Parathyroid adenoma (tissue), 2 donors: ENCODE measurements around the gene MED23.

ENCODE experiments used
- H2AFZ ChIP-seq: fragments of 300-600 bp; sonication (generic); one replicate; pipeline ENCODE4 v1.7.0; 2017; ENCODE audit warnings: antibody characterized with exemption, mild to moderate bottlenecking
- H3K27ac ChIP-seq: fragments of 300-600 bp; sonication (generic); one replicate; pipeline ENCODE4 v1.7.0; 2017
- H3K27me3 ChIP-seq: fragments of 300-600 bp; sonication (generic); one replicate; pipeline ENCODE4 v1.7.0; 2017; ENCODE audit warnings: low read length; ENCODE audit not compliant: control insufficient read depth, insufficient read depth
- H3K36me3 ChIP-seq: fragments of 300-600 bp; sonication (generic); one replicate; pipeline ENCODE4 v1.7.0; 2017; ENCODE audit warnings: low read length; ENCODE audit not compliant: control insufficient read depth, insufficient read depth
- H3K4me1 ChIP-seq: fragments of 300-600 bp; sonication (generic); one replicate; pipeline ENCODE4 v1.7.0; 2017; ENCODE audit warnings: control low read depth
- H3K4me2 ChIP-seq: fragments of 300-600 bp; sonication (generic); one replicate; pipeline ENCODE4 v1.7.0; 2017; ENCODE audit warnings: low read length
- H3K4me3 ChIP-seq: fragments of 300-600 bp; sonication (generic); one replicate; pipeline ENCODE4 v1.7.0; 2017; ENCODE audit warnings: low read depth, low read length
- H3K79me2 ChIP-seq: fragments of 300-600 bp; sonication (generic); one replicate; pipeline ENCODE4 v1.7.0; 2017; ENCODE audit warnings: control low read depth
- H3K9ac ChIP-seq: fragments of 300-600 bp; sonication (generic); one replicate; pipeline ENCODE4 v1.7.0; 2017; ENCODE audit warnings: mild to moderate bottlenecking
- H3K9me3 ChIP-seq: fragments of 300-600 bp; sonication (generic); one replicate; pipeline ENCODE4 v1.7.0; 2017; ENCODE audit warnings: low read length; ENCODE audit not compliant: control insufficient read depth
- TF ChIP-seq, protein P1 (sequence below): fragments of 300-600 bp; sonication (generic); IDR thresholded peaks from one replicate; pipeline ENCODE4 v1.7.0; 2017; ENCODE audit warnings: antibody characterized with exemption, mild to moderate bottlenecking
- donor health status: primary hyperparathyroidism.

MED23 gene

GRCh38 chr6:131642565-131642964 is 14.5 kb upstream of the MED23 start:
- Histone ChIP-seq H3K4me1 (no peaks in the 10 kb centered on the region), H3K9me3 (no peaks in the 10 kb centered on the region), H3K79me2 (no peaks in the 10 kb centered on the region), H3K27ac (no peak overlapping the region), H3K27me3 (no peaks in the 10 kb centered on the region), H2AFZ (no peak overlapping the region), H3K4me3 (no peak overlapping the region), H3K36me3 (no peaks in the 10 kb centered on the region), H3K9ac (no peak overlapping the region), H3K4me2 (no peak overlapping the region)
- TF ChIP-seq, protein P1, sequence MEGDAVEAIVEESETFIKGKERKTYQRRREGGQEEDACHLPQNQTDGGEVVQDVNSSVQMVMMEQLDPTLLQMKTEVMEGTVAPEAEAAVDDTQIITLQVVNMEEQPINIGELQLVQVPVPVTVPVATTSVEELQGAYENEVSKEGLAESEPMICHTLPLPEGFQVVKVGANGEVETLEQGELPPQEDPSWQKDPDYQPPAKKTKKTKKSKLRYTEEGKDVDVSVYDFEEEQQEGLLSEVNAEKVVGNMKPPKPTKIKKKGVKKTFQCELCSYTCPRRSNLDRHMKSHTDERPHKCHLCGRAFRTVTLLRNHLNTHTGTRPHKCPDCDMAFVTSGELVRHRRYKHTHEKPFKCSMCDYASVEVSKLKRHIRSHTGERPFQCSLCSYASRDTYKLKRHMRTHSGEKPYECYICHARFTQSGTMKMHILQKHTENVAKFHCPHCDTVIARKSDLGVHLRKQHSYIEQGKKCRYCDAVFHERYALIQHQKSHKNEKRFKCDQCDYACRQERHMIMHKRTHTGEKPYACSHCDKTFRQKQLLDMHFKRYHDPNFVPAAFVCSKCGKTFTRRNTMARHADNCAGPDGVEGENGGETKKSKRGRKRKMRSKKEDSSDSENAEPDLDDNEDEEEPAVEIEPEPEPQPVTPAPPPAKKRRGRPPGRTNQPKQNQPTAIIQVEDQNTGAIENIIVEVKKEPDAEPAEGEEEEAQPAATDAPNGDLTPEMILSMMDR: no peak

DNA sequence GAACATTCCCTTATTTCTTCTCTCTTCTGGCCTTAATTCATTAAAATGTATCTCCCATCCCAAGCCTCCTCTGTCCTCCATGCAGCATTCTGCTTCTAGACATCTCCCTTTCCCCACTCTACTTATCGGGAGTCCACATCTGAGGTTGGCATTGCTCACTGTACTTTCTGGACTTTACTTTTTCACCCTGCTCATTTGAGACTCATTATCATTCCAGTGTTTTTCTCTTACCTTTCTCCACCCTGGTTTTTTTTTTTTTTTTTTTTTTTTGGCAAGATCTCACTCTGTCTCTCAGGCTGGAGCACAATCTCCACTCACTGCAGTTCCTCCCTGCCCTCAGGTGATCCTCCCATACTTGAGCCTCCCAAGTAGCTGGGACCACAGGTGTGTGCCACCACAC is 13.5 kb upstream of the MED23 start:
- TF ChIP-seq, protein P1: no peak
- H3K27me3 ChIP-seq: no peaks in the 10 kb centered on the region
- H3K9me3 ChIP-seq: no peaks in the 10 kb centered on the region
- no peaks in the 10 kb centered on the region for H3K79me2 ChIP-seq
- H3K4me1 ChIP-seq: no peaks in the 10 kb centered on the region
- H2AFZ ChIP-seq: no peak overlapping the region
- H3K9ac ChIP-seq: no peak overlapping the region
- H3K27ac ChIP-seq: no peak overlapping the region
- H3K4me3 ChIP-seq: no peak overlapping the region
- no peaks in the 10 kb centered on the region for H3K36me3 ChIP-seq
- no peak overlapping the region for H3K4me2 ChIP-seq

DNA sequence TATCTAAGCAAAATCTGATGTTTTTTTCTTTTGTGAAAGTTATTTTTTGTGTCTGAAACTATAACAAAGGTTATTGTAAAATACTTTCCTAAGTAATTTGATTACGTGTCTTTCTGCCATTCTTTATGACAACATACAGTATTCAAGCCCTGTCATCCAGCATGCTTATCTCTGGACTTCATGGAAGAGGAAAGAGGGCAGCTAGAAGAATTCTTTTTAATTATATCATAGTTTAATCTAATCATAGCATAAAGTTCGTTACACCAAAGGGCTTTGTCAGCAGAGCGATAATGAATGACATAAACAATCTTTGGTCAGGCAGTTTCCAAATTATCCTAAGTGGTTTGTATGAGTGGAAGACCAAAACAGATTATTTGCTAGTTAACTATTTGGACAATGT is 12.5 kb upstream of the MED23 start:
- no peak overlapping the region for H3K4me3 ChIP-seq
- no peak overlapping the region for H3K4me2 ChIP-seq
- no peaks in the 10 kb centered on the region for H3K9me3 ChIP-seq
- no peaks in the 10 kb centered on the region for H3K27me3 ChIP-seq
- H3K36me3 ChIP-seq: no peaks in the 10 kb centered on the region
- TF ChIP-seq, protein P1: no peak
- no peak overlapping the region for H3K9ac ChIP-seq
- no peak overlapping the region for H2AFZ ChIP-seq
- H3K27ac ChIP-seq: no peak overlapping the region
- no peaks in the 10 kb centered on the region for H3K79me2 ChIP-seq
- H3K4me1 ChIP-seq: no peaks in the 10 kb centered on the region

- Histone ChIP-seq H3K9me3 (no peaks in the 10 kb centered on the region), H3K27ac (no peak overlapping the region), H3K27me3 (no peaks in the 10 kb centered on the region), H3K36me3 (no peaks in the 10 kb centered on the region), H2AFZ (no peak overlapping the region), H3K4me1 (no peaks in the 10 kb centered on the region), H3K4me3 (no peak overlapping the region), H3K79me2 (no peaks in the 10 kb centered on the region), H3K9ac (no peak overlapping the region), H3K4me2 (no peak overlapping the region)
- TF ChIP-seq, protein P1: no peak
These were observed 12.1 kb upstream of the MED23 start for GRCh38 chr6:131640100-131640499.

- Histone ChIP-seq H3K27ac (no peak overlapping the region), H3K4me2 (no peak overlapping the region), H2AFZ (no peak overlapping the region), H3K4me1 (no peaks in the 10 kb centered on the region), H3K9me3 (no peaks in the 10 kb centered on the region), H3K9ac (no peak overlapping the region), H3K36me3 (no peaks in the 10 kb centered on the region), H3K27me3 (no peaks in the 10 kb centered on the region), H3K79me2 (no peaks in the 10 kb centered on the region), H3K4me3 (no peak overlapping the region)
- TF ChIP-seq, protein P1: no peak
These were observed 10.0 kb upstream of the MED23 start for GRCh38 chr6:131638013-131638412.
